Fibroblast of villous mesenchyme (primary cell): ENCODE data around the gene ZCCHC4. TPM values are rescaled to one million over a fixed set of nuclear protein-coding genes. Genes with fewer than 3 reads are reported as not detected.
A peak's percentile ranks its signal among the peaks of the same experiment; 100 is the strongest.
"Not testable (repeated sequence)": the region's sequence is repeated elsewhere in the genome, so short reads cannot be mapped to it uniquely, and the experiment has no call there.

Experiments used
- DNase-seq: peaks from one replicate; pipeline ENCODE4 v3.0.0-alpha.2; 2010; ENCODE audit warnings: low read depth
- H3K4me3 ChIP-seq: 2 replicates; pipeline ENCODE4 v1.5.1; 2011; ENCODE audit warnings: low read depth, mild to moderate bottlenecking, low read length
- CTCF ChIP-seq: IDR thresholded peaks from 2 replicates; pipeline ENCODE4 v1.5.1; 2012; ENCODE audit warnings: low read depth, mild to moderate bottlenecking, low read length; ENCODE audit not compliant: insufficient read depth
- total RNA-seq: library from RNA; depleted of rRNA; stranded (reverse); fragments of >200 nt; gene quantifications from 2 replicates; pipeline ENCODE4 v1.2.3, GENCODE V29; 2012

ZCCHC4 gene
- total RNA-seq, 1 donor: 15.1 TPM

GRCh38 chr4:25370242-25370641, 57.7 kb downstream of the ZCCHC4 start:
- TF ChIP-seq CTCF: no peak
- H3K4me3 ChIP-seq: no peak overlapping the region
- no peak for DNase-seq

GRCh38 chr4:25372549-25372948, 60.0 kb downstream of the ZCCHC4 start:
- DNase-seq, H3K4me3 ChIP-seq: not testable (repeated sequence)

GRCh38 chr4:25376754-25377571, 64.4 kb downstream of the ZCCHC4 start, which contains the start of gene ANAPC4:
TSS of gene ANAPC4 (plus strand) at chr4:25377263. CDS start at chr4:25377428, 165 bp downstream.
- no peak for TF ChIP-seq CTCF
- H3K4me3 ChIP-seq: peak within 1 kb of the TSS; percentile 94
- DNase-seq: peak; percentile 91

- DNase-seq: no peak
- no peak for TF ChIP-seq CTCF
Observed at GRCh38 chr4:25377572-25378436, 65.2 kb downstream of the ZCCHC4 start.

GRCh38 chr4:25378437-25378743, 65.8 kb downstream of the ZCCHC4 start:
- peak overlapping the region; percentile 94 for H3K4me3 ChIP-seq
- DNase-seq: no peak
- no peak for TF ChIP-seq CTCF

More at GRCh38 chr4:25377572-25378436, 65.2 kb downstream of the ZCCHC4 start:
- peak overlapping the region; percentile 94 for H3K4me3 ChIP-seq

GRCh38 chr4:25379591-25379990, 67.0 kb downstream of the ZCCHC4 start:
- H3K4me3 ChIP-seq: no peak overlapping the region
- TF ChIP-seq CTCF: no peak
- no peak for DNase-seq

GRCh38 chr4:25383647-25384046, 71.1 kb downstream of the ZCCHC4 start:
- no peak for DNase-seq
- no peak overlapping the region for H3K4me3 ChIP-seq
- TF ChIP-seq CTCF: no peak
